HCT116 (cell line): ENCODE data around the gene TFF2. TPM values are rescaled to one million over a fixed set of nuclear protein-coding genes. Genes with fewer than 3 reads are reported as not detected.

Source experiments
- ATAC-seq: fragments of 200-7000 bp; cut with Tn5 transposase; 2 replicates; pipeline ENCODE4 v1.9.1; 2020; ENCODE audit warnings: mild to moderate bottlenecking, moderate library complexity
- BruUV-seq: library from RNA; stranded (reverse); fragments of 400-500 nt; replicated peaks from 2 replicates; lab custom pipeline; 2021; lab: Mats Ljungman, UMichigan
- CTCF ChIA-PET: fragments of 300-600 bp; sonication (Branson Sonifier 250); formaldehyde crosslinking; loops from one replicate; lab custom pipeline; 2021; ENCODE audit warnings: antibody characterized with exemption; lab: Charles Lee
- POLR2A ChIA-PET: fragments of 300-600, 350-600 bp; sonication (Branson Sonifier 250); formaldehyde crosslinking; loops from one replicate; lab custom pipeline; 2021; ENCODE audit warnings: antibody characterized with exemption; lab: Charles Lee
- RAD21 ChIA-PET, 2 experiments: fragments of 300-600 bp; sonication (Branson Sonifier 250); formaldehyde crosslinking; loops; one replicate each; lab custom pipeline; 2023; ENCODE audit warnings: low total read pairs in 2 of 2; ENCODE audit not compliant: uncharacterized antibody in 2 of 2, unreplicated experiment in 2 of 2, low non-redundant PET in 1 of 2; lab: Charles Lee
- DNase-seq: peaks from one replicate; pipeline ENCODE4 v3.0.0-alpha.2; 2010; ENCODE audit warnings: low read depth, low spot score
- H2AFZ ChIP-seq: fragments of 200-600 bp; shearing (Covaris generic), sonication (generic); 2 replicates; pipeline ENCODE4 v1.6.1; 2017; ENCODE audit warnings: low read depth, mixed run types, mixed read lengths, antibody characterized with exemption, low read length; ENCODE audit not compliant: poor library complexity, severe bottlenecking
- H3K27ac ChIP-seq: 2 replicates; pipeline ENCODE4 v1.5.1; 2012; ENCODE audit warnings: low read depth, low read length
- H3K27me3 ChIP-seq: fragments of 200-600 bp; sonication (generic); 2 replicates; pipeline ENCODE4 v1.6.1; 2016; ENCODE audit warnings: mixed run types, low read length, mixed read lengths; ENCODE audit not compliant: insufficient read depth
- H3K36me3 ChIP-seq, 2 experiments: fragments of 200-500 bp in 1 of 2; fragments of 200-600 bp in 1 of 2; sonication (Bioruptor generic) in 1 of 2; sonication (generic) in 1 of 2; 2 replicates each; pipeline versions ENCODE4 v1.5.1 to v1.6.1; 2014 to 2016; ENCODE audit warnings: low read length in 2 of 2, inconsistent platforms in 1 of 2, mixed read lengths in 1 of 2, mixed run types in 1 of 2; ENCODE audit not compliant: insufficient read depth in 2 of 2, control insufficient read depth in 1 of 2
- H3K4me1 ChIP-seq, 2 experiments: fragments of 200-600 bp in 1 of 2; sonication (generic) in 1 of 2; 2 replicates each; pipeline versions ENCODE4 v1.5.1 to v1.6.1; 2012 to 2017; ENCODE audit warnings: low read length in 2 of 2, inconsistent platforms in 1 of 2, mild to moderate bottlenecking in 1 of 2, mixed read lengths in 1 of 2, mixed run types in 1 of 2, moderate library complexity in 1 of 2; ENCODE audit not compliant: insufficient read depth in 2 of 2, control insufficient read depth in 1 of 2
- H3K4me2 ChIP-seq: fragments of 200-600 bp; sonication (generic); 2 replicates; pipeline ENCODE4 v1.6.1; 2017; ENCODE audit warnings: mixed run types, low read length, mixed read lengths
- H3K4me3 ChIP-seq, 2 experiments: fragments of 200-600 bp in 1 of 2; sonication (generic) in 1 of 2; replicated peaks in 1 of 2; 2 replicates each; pipeline ENCODE4 v1.5.1; 2011 to 2016; ENCODE audit warnings: low read length in 2 of 2, control low read depth in 1 of 2, low read depth in 1 of 2, mild to moderate bottlenecking in 1 of 2, mixed read lengths in 1 of 2, mixed run types in 1 of 2
- H3K79me2 ChIP-seq: fragments of 200-600 bp; sonication (generic); 2 replicates; pipeline ENCODE4 v1.6.1; 2017; ENCODE audit warnings: mild to moderate bottlenecking, mixed run types, low read length, moderate library complexity, mixed read lengths; ENCODE audit not compliant: insufficient read depth
- H3K9ac ChIP-seq: fragments of 200-600 bp; sonication (generic); 2 replicates; pipeline ENCODE4 v1.6.1; 2016; ENCODE audit warnings: low read length, mixed read lengths
- H3K9me2 ChIP-seq: fragments of 200-600 bp; sonication (generic), shearing (Covaris generic); 2 replicates; pipeline ENCODE4 v1.6.1; 2017; ENCODE audit warnings: mixed run types, mild to moderate bottlenecking, moderate library complexity; ENCODE audit not compliant: insufficient read depth
- H3K9me3 ChIP-seq, 2 experiments: fragments of 200-500 bp in 1 of 2; fragments of 200-600 bp in 1 of 2; sonication (Bioruptor generic) in 1 of 2; sonication (generic) in 1 of 2; 2 replicates each; pipeline ENCODE4 v1.6.1; 2014 to 2017; ENCODE audit warnings: low read length in 2 of 2, mixed read lengths in 2 of 2, inconsistent platforms in 1 of 2, low read depth in 1 of 2, mild to moderate bottlenecking in 1 of 2, mixed run types in 1 of 2, moderate library complexity in 1 of 2; ENCODE audit not compliant: control insufficient read depth in 1 of 2, insufficient read depth in 1 of 2
- H4K20me1 ChIP-seq: fragments of 200-600 bp; sonication (generic), shearing (Covaris generic); 2 replicates; pipeline ENCODE4 v1.6.1; 2017; ENCODE audit warnings: mixed run types, mild to moderate bottlenecking, moderate library complexity; ENCODE audit not compliant: insufficient read depth
- CTCF ChIP-seq, 3 experiments: fragments of 200-600 bp in 1 of 3; sonication (generic) in 1 of 3; IDR thresholded peaks in 2 of 3; conservative IDR thresholded peaks in 1 of 3; 2 replicates each; pipeline ENCODE4 v1.5.1; 2012 to 2017; ENCODE audit warnings: low read depth in 2 of 3, low read length in 2 of 3, antibody characterized with exemption in 1 of 3, borderline replicate concordance in 1 of 3, control low read depth in 1 of 3, mild to moderate bottlenecking in 1 of 3, mixed read lengths in 1 of 3, mixed run types in 1 of 3, moderate library complexity in 1 of 3; ENCODE audit not compliant: insufficient read depth in 1 of 3
- EGR1 ChIP-seq: IDR thresholded peaks from 2 replicates; pipeline ENCODE4 v1.6.1; 2012; ENCODE audit warnings: low read depth
- ELF1 ChIP-seq: IDR thresholded peaks from 2 replicates; pipeline ENCODE4 v1.6.1; 2012; ENCODE audit warnings: low read depth, borderline replicate concordance
- EZH2 ChIP-seq: fragments of 200-600 bp; sonication (generic); IDR thresholded peaks from 2 replicates; pipeline ENCODE4 v1.6.1; 2017; ENCODE audit warnings: antibody characterized with exemption, mixed run types
- EZH2phosphoT487 ChIP-seq: fragments of 200-600 bp; IDR thresholded peaks from 2 replicates; pipeline ENCODE4 v1.6.1; 2018; ENCODE audit warnings: antibody characterized with exemption, borderline replicate concordance
- FOSL1 ChIP-seq: IDR thresholded peaks from 2 replicates; pipeline ENCODE4 v1.6.1; 2012; ENCODE audit warnings: low read depth
- JUND ChIP-seq: IDR thresholded peaks from 2 replicates; pipeline ENCODE4 v1.6.1; 2012
- MAX ChIP-seq: IDR thresholded peaks from 2 replicates; pipeline ENCODE4 v1.6.1; 2012
- POLR2A ChIP-seq: IDR thresholded peaks from 2 replicates; pipeline ENCODE4 v1.7.0; 2011; ENCODE audit warnings: borderline replicate concordance; ENCODE audit not compliant: insufficient read depth, insufficient read length; ENCODE audit errors: extremely low read depth
- POLR2AphosphoS5 ChIP-seq: IDR thresholded peaks from 2 replicates; pipeline ENCODE4 v1.6.1; 2011; ENCODE audit warnings: mild to moderate bottlenecking, low read depth, low read length, moderate library complexity
- RAD21 ChIP-seq: IDR thresholded peaks from 2 replicates; pipeline ENCODE4 v1.6.1; 2012; ENCODE audit warnings: low read depth, mild to moderate bottlenecking
- REST ChIP-seq: IDR thresholded peaks from 2 replicates; pipeline ENCODE4 v1.6.1; 2012; ENCODE audit warnings: low read depth
- SIN3A ChIP-seq: IDR thresholded peaks from 2 replicates; pipeline ENCODE4 v1.6.1; 2012; ENCODE audit warnings: low read depth
- SP1 ChIP-seq: IDR thresholded peaks from 2 replicates; pipeline ENCODE4 v1.6.1; 2012; ENCODE audit warnings: low read depth
- TCF7L2 ChIP-seq: IDR thresholded peaks from 2 replicates; pipeline ENCODE4 v1.7.0; 2011; ENCODE audit warnings: borderline replicate concordance, inconsistent platforms; ENCODE audit not compliant: insufficient read depth, insufficient read length; ENCODE audit errors: extremely low read depth
- YY1 ChIP-seq: IDR thresholded peaks from 2 replicates; pipeline ENCODE4 v1.6.1; 2011; ENCODE audit warnings: low read length, low read depth, moderate library complexity, mild to moderate bottlenecking; ENCODE audit not compliant: insufficient replicate concordance; ENCODE audit errors: extremely low read depth
- ZBTB33 ChIP-seq: IDR thresholded peaks from 2 replicates; pipeline ENCODE4 v1.6.1; 2011; ENCODE audit warnings: mild to moderate bottlenecking, low read length, moderate library complexity; ENCODE audit not compliant: insufficient replicate concordance; ENCODE audit errors: extremely low read depth
- ZFX ChIP-seq: fragments of 450-650 bp; IDR thresholded peaks from 2 replicates; pipeline ENCODE4 v1.6.1; 2017
- ZNF274 ChIP-seq: fragments of 200-500 bp; sonication (Bioruptor generic); IDR thresholded peaks from 2 replicates; pipeline ENCODE4 v1.6.1; 2014; ENCODE audit warnings: mild to moderate bottlenecking, low read depth, low read length, inconsistent platforms
- intact Hi-C: fragments of 100-400 bp; cut with micrococcal nuclease; formaldehyde crosslinking; loops from 2 replicates; pipeline ENCODE4 v1.10.0; 2022
- total RNA-seq: library from RNA; stranded (reverse); gene quantifications from one replicate; pipeline ENCODE4 v1.2.1, GENCODE V29; 2021; ENCODE audit not compliant: unreplicated experiment

TFF2 gene
- total RNA-seq, 1 experiment from 2014 or later = not detected

- ChIA-PET RAD21 (no interaction called here), POLR2A (no interaction called here), CTCF (no interaction called here)
- no peak for DNase-seq
- H3K27me3 ChIP-seq = no peaks in the 10 kb centered on the region
- no peaks in the 10 kb centered on the region for H3K36me3 ChIP-seq
- TF ChIP-seq FOSL1 (no peak), POLR2AphosphoS5 (no peak), ZNF274 (no peak), ELF1 (no peak), TCF7L2 (no peak), ZFX (no peak), ZBTB33 (no peak), MAX (no peak), YY1 (no peak), SIN3A (no peak), CTCF (IDR thresholded peaks at IDR 0.05 in 2 of 3, conservative IDR thresholded peaks at IDR 0.05 in 1 of 3; ENCODE audit: borderline replicate concordance in 1 of 3, insufficient read depth in 1 of 3, low read depth in 2 of 3, low read length in 2 of 3) (no peak), EZH2phosphoT487 (no peak), JUND (no peak), RAD21 (no peak), REST (no peak), SP1 (no peak), EGR1 (no peak), EZH2 (no peak), POLR2A (no peak)
- H3K9ac ChIP-seq = no peak overlapping the region
- no peak for ATAC-seq
- no peaks in the 10 kb centered on the region for H3K4me1 ChIP-seq
- no peaks in the 10 kb centered on the region for H3K79me2 ChIP-seq
- no peaks in the 10 kb centered on the region for H3K9me3 ChIP-seq
- H3K9me2 ChIP-seq = no peaks in the 10 kb centered on the region
- no peak overlapping the region for H3K4me3 ChIP-seq
- H3K4me2 ChIP-seq = no peak overlapping the region
- H2AFZ ChIP-seq = no peak overlapping the region
- no peaks in the 10 kb centered on the region for H4K20me1 ChIP-seq
- no TSS peak for BruUV-seq
- no peak overlapping the region for H3K27ac ChIP-seq
- intact Hi-C loops = no loop called here
These were observed 4.4 kb downstream of the TFF2 start for GRCh38 chr21:42346441-42346840.
